Activated CD8-positive, alpha-beta memory T cell treated with anti-CD3 and anti-CD28 coated beads, Interleukin-2, amount 50 U/mL, for 24 hours (primary cell): ENCODE data around the gene BEND6.

Experiments used
- DNase-seq: peaks from one replicate; pipeline ENCODE4 v3.0.0-alpha.2; 2020; ENCODE audit errors: extremely low read depth

BEND6 gene

DNA sequence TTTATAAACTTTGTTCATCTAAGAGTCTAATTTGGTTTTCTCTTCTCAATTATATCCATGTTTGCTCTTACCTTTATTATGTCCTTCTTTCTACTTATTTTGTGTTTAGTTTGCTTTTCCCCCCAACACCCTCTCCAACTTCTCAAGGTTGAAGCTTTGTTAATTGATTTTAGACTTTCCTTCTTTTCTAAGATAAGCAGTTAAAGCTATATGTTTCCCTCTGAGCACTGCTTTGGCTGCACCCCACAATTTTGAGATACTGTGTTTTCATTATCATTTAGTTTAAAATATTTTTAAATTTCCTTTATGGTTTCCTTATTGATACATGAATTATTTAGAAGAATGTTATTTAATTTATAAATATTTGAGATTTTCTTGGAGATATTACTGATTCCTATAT is 13.9 kb upstream of the BEND6 start:
- DNase-seq, result no peak

DNA sequence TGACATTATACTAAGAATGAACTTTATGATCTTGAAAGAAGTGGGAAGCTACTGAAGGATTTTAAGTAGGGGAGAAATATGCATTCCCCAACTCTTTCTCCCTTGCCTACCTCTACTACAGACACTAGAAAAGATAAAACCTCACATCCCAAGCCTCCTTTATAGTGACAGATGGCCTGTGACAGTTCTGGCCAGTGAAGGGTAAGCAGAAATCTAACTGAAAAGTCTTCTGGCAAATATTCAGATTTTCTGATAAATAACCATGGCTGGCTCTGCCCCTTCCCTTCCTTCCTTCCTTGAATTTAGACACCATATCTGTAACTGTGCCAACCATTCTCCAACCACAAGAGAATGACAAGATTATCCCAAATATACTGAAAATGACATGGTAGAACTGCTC is 10.2 kb upstream of the BEND6 start:
- DNase-seq, result no peak

DNA sequence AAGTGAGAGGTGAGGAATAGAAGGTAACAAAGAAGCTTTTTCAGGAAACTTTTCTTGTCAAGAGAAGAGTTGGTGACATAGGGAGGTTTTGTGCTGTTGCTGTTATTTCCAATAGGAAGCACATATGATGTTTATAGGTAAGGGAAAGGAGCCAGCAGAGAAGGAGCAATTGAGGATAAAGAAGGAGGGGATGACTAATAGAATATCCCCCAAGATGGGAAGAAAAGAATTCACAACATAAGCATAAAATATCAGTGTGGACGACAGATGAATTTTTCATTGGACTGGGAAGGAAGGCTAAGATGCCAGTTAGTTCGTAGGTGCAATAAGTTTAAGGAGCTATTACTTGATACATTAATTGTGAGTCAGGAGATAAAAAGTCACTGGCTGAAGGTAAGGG is 8.5 kb upstream of the BEND6 start:
- DNase-seq, result no peak

DNA sequence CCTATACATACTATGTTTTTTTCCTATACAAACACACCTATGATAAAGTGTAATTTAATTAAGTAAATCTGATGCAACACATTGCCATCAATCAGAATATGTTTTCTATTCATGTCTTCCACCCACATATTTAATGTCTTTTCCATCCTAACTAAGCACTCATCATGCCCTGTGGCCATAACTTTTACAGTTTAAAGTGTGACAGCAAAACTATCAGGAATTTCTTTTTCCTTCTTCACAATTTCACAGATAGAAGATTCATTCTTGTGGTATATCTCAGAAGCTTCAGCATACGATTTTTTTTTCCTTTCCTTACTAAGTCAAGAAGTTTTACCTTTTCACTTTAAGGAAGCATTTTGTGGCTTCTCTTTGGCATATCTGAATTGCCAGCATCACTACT is 7.0 kb upstream of the BEND6 start:
- DNase-seq, result no peak

DNA sequence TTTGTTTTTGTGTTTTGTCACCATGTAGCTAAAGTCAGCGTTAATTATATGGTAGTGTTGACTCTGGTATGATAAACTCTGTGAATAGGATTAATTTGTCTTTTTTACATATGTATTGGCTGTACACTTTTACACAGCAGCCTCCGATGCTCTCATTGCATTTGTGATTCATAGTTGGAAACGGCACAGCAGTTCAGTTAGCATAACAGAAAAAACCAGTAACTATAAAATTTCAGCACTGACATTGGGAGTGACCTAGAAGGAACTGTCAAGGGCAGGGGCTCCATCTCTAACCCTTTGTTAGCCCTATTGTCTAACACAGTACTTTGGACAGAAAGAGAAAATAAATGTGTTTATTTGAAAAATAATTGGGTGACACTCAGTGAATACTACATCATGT is 5.6 kb upstream of the BEND6 start:
- no peak for DNase-seq

DNA sequence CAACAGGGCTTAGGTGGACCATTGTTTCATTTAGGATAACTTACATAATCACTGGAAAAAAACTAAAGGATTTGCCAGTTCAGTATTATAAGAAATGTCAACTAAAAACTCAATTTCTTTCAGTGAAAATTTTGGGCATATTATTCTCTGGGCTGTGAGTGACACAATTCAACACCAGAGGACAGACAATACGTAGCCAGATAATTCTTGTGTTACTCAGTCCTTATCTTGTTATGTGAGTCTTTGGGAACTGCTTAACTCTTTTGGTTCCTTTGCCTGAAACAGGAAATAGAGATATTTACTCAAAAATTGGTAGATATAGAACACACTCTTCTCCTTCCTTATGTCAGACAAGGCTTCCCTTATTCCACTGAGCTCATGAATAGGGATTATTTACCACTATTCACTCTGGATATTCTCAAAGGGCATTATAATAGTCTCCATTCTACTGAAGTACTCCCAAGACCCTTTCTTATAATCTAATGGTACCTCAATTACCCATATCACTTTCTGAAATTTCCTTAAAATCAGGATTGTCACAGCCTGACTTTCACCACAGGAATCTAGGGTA is 4.9 kb upstream of the BEND6 start:
- DNase-seq, result no peak

DNA sequence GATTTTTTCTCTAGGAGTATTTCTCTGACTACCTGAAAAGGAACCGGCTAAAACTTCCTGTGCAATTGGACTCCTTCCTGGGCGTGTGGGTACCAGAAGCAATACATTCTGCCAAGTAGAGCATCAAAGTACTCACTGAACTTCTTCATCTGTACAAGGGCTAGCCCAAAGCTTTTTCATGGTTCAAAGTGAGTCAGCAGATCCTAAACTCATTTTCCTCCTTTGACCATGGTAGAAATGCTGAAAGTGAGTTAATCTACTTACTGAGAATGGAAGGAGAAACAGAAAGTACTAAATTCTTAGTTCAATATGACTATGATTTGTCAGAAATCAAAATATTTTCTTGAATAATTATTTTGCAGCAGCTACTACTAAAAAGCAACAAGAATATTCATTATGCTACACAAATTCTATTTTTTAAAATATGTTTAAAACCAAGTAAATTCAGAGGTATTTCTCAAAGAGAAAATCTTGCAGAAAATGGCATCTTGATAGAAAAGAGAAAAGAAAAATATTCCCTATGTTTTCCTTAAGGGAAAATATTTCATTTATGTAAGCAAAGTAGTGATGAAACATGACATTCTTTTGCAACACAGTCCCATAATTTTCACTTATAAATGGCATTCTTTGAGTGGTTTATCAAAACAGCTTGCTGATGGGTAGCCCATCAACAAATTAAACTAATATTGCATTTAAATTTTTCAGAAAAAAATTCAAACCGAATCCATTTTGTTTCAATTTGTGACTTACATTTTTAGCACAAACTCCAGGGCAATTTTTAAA is 3.7 kb upstream of the BEND6 start:
- DNase-seq, result no peak

DNA sequence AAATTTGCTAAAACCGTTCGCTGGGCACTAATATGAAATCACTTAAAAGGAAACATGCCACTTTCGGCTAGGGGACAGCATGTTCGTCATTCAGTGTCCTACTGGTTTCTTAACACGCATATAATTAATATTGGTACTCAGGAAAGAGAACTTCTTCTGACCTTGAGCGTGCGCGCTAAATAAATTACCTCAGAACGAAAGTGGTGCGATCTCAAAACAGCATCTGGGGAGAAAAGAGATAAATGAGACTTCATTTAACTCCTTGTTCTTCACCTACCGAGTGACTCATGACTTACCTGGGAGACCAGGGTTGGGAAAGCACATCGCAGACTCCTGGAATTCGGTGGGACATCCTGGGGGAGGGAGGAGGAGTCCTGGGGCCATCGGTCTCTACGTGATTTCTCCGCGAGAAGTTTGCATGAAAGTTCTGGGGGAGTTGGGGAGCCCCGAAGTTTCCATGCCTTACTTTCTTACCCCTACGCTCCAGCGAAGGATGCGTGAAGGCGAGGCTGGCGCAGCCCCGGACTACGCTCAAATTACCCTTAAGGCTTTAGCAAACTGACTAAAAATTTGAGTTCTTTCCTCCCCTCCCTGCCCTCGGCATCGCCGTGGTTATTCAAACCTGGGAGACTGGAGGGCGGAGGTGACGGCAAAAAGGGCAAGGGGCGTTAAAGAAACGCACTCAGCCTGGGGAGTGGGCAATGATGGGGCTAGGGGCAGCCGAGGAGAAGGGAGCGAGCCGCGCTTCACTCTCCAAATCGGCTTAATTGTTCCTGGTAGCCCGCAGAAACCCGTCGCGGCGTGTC is 1.1 kb upstream of the BEND6 start:
- DNase-seq, result no peak

DNA sequence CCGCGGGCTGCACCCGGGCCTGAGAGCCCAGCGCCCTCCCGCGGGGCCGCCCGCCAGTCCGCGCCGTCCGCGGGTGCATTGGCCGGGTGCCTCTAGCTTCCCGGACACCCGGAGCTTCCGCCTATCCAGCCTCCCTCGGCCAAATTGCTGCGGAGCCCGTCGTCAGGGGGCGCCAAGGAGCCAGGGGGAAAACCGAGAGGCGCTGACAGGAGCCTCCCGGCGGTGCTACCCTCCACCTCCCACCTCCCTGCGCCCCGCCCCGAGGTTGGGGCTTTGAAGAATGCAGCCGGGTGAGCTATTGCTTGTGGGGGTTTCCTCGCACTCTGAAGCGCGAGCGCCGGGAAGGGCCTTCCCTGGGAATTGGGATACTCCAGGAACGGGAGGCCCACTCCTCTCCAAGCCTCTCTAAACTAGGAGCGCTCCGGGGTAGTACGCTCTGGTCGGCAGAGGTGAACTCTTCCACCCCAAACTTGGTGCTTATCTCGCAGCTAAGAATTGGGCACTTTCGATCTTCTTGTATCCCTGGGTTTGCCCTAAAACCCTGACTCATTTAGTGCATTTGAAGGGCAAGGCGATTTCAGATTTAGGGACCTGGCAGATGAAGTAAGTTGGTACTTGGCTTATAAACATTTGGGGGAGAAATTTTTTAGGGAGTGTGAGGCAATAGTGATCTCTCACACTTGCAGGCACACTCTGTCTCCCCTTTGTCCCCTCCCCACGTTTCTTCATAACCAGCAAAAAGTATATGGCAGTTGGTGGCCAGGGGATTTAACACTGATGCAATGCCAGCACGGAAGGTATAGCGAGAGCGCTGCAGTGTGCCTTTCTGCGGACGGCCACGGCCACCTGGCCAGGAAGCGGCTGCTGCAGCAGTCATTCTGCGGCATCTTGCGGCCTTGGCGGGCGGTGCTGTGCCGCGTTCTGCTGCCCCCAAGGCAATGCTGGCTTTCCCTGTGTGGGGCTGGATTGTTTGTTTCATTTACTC is 556 bp downstream of the BEND6 start:
- DNase-seq, result peak; percentile 32

DNA sequence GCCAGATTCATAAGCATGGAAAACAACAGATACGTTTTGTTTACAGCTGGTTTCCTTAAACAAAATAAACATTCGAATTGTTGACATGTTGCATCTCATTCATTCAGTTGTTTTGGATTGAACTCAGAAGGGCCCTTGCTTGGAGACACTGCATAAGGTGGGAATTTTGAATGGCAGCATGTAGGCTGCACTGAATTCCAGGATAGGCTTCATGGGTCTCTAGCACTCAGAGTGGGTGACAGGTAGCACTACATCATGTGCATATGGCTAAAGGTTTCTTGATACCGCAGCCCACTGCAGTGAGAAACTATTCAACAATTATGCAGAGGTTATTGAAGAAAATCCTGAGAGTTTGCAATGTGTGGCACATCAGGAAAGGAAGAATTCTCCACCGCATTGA is 1.6 kb downstream of the BEND6 start:
- no peak for DNase-seq

DNA sequence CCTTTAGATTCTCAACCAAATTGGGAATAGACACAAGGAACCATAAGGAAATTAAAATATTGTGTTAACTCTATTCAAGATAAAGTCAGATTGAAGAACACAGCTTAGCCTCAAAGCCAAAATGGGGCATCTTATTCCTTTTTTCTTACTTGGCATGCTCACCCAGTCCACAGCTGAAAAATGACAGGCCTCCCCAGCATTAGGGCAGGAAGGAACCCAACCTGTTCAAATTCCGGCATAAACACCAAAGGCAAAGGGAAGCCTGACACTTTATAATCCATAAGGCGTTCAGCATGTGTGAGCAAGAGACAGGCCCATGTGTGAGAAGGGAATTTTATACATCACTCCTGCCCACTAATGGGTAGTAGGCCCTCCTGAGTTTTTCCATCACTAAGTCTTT is 2.9 kb downstream of the BEND6 start:
- no peak for DNase-seq

DNA sequence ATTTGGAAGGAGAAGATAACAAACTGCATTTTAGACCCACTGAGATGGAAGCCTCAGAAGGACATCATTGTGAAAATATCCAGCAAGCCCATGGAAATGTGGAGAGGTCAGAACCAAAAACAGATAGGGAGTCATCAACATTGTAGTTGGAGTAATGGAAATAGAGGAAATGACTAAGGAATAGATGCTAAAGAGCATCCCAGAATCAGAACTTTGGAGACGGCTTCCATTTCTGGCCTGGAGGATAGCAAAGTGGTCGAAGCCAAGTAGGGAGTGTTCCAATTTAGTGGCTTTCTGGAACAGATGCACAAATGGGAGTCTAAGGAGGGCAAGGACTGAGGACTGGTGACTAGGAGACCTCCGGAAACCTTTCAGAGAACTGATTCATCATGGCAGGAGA is 3.6 kb downstream of the BEND6 start:
- no peak for DNase-seq

DNA sequence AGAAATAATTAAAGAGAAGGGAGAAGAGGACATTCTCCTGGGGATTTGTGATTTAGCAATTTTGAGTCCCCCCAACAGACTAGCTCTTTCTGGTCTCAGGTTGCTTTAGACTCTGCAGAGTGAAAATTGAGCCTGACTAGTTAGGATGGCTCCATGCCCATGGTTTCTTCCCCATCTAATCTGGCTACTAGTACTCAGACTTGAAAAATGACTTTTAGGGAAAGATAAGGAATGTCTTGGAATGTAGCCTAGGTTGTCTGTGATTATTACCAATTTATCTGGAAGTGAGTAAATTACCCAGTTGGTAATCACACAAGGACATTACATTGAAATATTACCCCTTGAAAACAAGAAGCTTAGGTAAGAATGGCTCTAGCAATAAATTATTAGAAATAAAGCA is 4.2 kb downstream of the BEND6 start:
- no peak for DNase-seq

DNA sequence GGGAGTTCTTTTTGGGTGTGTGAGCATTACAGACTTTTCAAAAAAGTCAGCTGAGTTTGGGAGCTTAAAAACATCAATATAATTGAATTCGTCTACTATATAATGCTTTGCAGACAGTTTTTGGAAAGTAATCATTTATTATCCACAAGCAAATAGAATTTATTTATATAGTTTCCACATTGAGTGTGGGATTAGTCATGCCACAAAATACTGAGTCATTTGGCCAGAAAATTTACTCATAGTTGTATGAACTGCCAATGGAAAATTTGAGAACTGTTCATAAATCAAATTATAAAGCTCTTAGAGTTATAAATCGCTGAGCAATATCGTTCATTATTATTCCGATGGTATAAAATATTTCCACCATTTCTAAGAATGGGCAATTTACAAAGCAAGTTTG is 5.0 kb downstream of the BEND6 start:
- DNase-seq, result no peak

DNA sequence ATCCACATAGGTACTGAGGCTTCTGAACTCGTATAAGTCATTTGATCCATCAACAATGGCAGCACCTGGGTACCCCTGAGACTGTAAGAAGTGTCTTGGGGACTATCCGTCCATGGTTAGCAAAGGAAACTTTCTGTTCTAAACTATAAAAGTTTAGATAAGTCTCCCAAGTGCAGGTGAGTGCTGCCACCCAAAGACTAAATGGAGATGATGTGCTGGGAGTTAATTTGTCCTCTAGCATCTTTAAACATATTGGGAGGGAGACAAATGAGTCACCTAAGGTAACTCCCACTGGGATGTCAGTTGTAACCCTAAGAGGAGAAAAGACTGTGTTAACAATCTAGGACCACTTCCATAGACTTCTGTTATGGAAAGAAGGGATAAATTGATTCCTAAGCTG is 6.2 kb downstream of the BEND6 start:
- no peak for DNase-seq

DNA sequence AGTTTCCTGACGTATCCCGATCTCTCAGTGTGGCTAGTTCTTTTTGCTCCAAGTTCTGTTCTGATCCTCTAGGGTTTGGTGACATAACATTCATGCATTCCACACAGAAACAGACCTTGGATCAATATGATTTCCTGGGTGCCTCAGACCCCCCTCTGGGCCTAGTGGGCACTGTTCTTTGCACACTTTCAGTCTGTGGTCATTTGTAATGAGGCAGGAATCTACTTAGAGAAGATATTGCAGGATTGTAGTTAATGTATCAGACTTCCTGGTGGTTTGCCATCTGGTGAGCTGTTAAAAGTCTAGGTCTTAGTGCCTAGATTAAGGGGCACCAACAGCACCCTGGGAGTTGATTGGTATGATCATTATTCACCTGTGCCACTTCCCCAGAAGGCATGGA is 7.5 kb downstream of the BEND6 start:
- DNase-seq, result no peak

DNA sequence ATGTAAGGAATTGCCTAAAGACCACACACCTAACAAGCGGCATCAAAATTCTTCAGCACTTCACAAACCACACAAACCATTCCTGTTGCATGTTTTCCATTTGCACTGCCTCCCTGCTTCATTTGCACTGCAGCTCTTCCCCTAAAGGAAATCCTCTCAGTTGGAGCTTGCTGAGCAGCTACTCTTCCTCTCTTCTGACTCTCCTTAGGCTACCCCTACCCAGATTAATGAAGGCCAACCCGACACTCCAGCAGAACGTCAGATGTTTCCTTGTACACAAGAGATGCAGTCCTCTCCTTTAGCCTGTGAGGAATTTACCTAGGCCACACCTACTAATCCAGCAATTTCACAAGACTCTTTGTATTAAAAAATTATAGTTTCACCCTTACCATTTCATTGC is 8.1 kb downstream of the BEND6 start:
- no peak for DNase-seq

DNA sequence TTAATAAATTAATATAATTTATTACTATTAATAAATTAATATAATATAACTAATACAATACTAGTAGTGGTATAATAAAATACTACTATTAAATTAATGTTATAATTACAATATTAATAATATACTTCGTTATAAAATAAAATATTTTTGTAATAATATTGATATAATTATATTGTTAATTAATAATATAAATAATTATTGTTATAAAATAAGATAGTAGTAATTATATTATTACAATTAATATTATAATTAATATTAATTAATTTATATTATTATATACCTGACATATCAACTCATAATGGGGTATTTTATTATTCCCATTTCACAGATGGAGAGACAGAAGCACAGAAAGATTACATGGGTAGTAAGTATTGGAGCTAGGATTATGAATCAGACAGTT is 8.9 kb downstream of the BEND6 start:
- no peak for DNase-seq

DNA sequence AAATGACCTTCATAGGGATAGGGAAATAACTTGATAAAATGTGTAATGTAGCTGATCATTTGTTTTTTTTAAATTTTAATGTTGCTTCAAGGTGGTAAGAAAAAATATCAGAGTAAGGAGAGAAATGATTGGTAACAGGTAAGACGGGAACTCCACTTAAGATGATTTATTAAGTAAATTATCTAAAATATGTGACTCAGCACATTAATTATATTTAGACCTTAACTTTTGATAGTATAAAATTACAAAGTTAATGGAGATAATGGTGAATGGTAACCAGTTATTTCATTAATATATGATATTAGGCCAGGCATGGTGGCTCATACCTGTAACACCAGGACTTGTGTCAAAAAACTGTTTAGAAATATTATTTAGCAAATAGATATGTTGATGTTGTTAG is 10.2 kb downstream of the BEND6 start:
- no peak for DNase-seq

DNA sequence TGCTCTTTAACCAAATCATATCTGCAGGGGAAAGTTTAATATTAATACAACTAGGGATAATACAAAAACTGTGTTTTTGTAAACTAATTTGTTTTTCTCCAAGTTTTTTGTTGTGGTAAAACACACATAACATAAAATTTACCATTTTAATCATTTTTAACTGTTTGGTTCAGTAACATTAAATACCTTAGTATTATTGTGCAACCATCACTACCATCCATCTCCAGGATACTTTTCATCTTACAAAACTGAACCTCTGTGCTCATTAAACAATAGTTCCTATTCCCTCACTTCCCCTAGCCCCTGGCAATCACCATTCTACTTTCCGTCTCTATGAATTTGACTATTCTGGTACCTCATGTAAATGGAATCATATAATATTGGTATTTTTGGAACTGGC is 15.9 kb downstream of the BEND6 start:
- no peak for DNase-seq

DNA sequence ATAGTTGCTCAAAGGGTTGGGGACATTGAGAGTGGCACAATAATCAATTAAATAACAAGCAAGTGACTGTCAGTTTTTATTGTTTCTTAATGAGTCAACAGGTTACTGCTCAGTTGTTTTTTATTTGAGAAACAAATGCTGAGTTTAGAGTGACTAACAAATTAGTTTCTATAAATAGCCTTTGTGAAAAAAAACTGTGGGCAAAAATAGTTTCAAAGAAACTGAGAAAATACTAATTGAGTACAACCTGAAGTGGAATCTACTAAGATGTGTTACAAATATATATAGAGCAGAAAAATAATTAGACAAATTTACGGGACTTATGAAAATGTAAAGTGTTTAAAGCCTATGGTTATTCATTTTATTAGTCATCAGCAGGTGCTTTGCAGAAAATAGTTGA is 22.3 kb downstream of the BEND6 start:
- DNase-seq, result no peak

DNA sequence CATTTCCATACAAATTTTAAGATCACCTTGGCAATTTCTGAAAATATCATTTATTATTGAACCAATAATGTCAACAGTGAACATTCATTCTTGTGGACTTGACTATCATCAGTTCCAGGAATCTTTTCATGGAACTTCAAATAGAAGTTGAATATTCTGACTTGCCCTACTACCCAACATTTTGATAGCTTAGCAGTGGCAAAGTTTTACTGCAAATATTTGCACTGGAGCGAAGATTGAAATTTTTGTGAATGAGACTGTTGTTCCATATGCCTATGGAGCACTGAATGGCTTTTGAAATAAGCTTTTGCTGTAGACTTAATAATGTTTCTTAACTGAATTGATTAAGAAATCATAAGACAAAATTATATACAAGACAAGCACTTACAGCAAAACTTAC is 23.6 kb downstream of the BEND6 start:
- no peak for DNase-seq
